Ectodermal cell (in vitro differentiated cells): ENCODE data around the gene RBFOX1. TPM values are rescaled to one million over a fixed set of nuclear protein-coding genes. Genes with fewer than 3 reads are reported as not detected.

Experiments
- H3K27ac ChIP-seq: 2 replicates; pipeline ENCODE4 v1.7.0; 2013; ENCODE audit warnings: mild to moderate bottlenecking, low read depth, low read length; ENCODE audit not compliant: insufficient read depth, poor library complexity, severe bottlenecking
- H3K27me3 ChIP-seq: 2 replicates; pipeline ENCODE4 v1.7.0; 2013; ENCODE audit warnings: mild to moderate bottlenecking, low read length; ENCODE audit not compliant: insufficient read depth, control insufficient read depth, poor library complexity, severe bottlenecking
- H3K36me3 ChIP-seq: one replicate; pipeline ENCODE4 v1.7.0; 2013; ENCODE audit warnings: low read length; ENCODE audit not compliant: control insufficient read depth, insufficient read depth
- H3K4me1 ChIP-seq: one replicate; pipeline ENCODE4 v1.7.0; 2013; ENCODE audit warnings: low read length; ENCODE audit not compliant: control insufficient read depth, insufficient read depth
- H3K4me3 ChIP-seq: 2 replicates; pipeline ENCODE4 v1.7.0; 2013; ENCODE audit warnings: low read depth, low read length, control low read depth; ENCODE audit not compliant: insufficient read depth
- H3K9me3 ChIP-seq: 2 replicates; pipeline ENCODE4 v1.7.0; 2013; ENCODE audit warnings: mild to moderate bottlenecking, low read length, moderate library complexity; ENCODE audit not compliant: control insufficient read depth
- WGBS, 2 experiments: methylation state at CpG; one replicate each; pipeline ENCODE4 v1.1.7; 2013; ENCODE audit warnings: missing lambda C conversion rate in 2 of 2; 5-methylcytosine and 5-hydroxymethylcytosine counted together
- polyA plus RNA-seq, 4 experiments: library from polyadenylated mRNA; stranded (reverse); fragments of 50-300 nt; gene quantifications; one replicate each; pipeline ENCODE4 v1.2.3, GENCODE V29; 2013

RBFOX1 gene
- polyA plus RNA-seq (2013, experiment 1 of 4), result 5.8 TPM
- 4.9 TPM for polyA plus RNA-seq (2013, experiment 2 of 4)
- polyA plus RNA-seq (2013, experiment 3 of 4), result 3.5 TPM
- 4.7 TPM for polyA plus RNA-seq (2013, experiment 4 of 4)

- Histone ChIP-seq H3K36me3 (no peaks in the 10 kb centered on the region), H3K4me1 (no peaks in the 10 kb centered on the region), H3K27me3 (no peaks in the 10 kb centered on the region), H3K27ac (no peak within 1 kb of the TSS), H3K9me3 (no peaks in the 10 kb centered on the region), H3K4me3 (no peak within 1 kb of the TSS)
- 90 to 91% methylated on average over 8 of the region's 8 CpGs for WGBS, 2 experiments
Observed at GRCh38 chr16:7332611-7333010, at the start of gene RBFOX1. TSS of gene RBFOX1 (plus strand) at chr16:7332845.

DNA sequence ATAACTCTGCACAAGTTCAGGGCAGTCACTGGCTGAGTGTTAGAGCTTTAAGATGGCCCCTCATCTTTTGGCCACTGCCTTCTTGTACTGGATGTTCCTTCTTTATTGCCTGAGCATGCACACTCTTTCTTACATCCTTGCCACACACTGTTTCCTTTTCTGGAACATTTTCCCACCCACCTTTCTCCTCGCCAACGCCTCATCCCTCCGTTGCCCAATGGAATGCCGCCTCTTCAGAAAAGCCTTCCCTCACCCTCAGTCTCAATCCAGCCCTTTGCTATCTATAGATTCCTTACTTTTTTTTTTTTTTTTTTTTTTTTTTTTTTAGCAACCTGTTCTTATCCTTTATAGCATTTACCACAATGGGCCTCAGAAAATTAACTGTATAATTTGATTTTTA, 47.9 kb upstream of the RBFOX1 start:
- no peaks in the 10 kb centered on the region for H3K27me3 ChIP-seq
- WGBS, 2 experiments, result 96 to 97% methylated on average over 4 of the region's 4 CpGs
- H3K4me1 ChIP-seq, result no peaks in the 10 kb centered on the region

GRCh38 chr16:7285520-7285919, 47.1 kb upstream of the RBFOX1 start:
- no peak overlapping the region for H3K27ac ChIP-seq
- 93 to 96% methylated on average over 1 to 2 of the region's 2 CpGs for WGBS, 2 experiments
- H3K27me3 ChIP-seq, result no peaks in the 10 kb centered on the region
- H3K9me3 ChIP-seq, result peaks cover 5% of the 10 kb centered on the region
- H3K36me3 ChIP-seq, result no peaks in the 10 kb centered on the region
- no peak overlapping the region for H3K4me3 ChIP-seq
- H3K4me1 ChIP-seq, result no peaks in the 10 kb centered on the region

More for the DNA sequence above, 47.9 kb upstream of the RBFOX1 start:
- peaks cover 5% of the 10 kb centered on the region for H3K9me3 ChIP-seq
- no peak overlapping the region for H3K27ac ChIP-seq
- H3K36me3 ChIP-seq, result no peaks in the 10 kb centered on the region
- H3K4me3 ChIP-seq, result no peak overlapping the region

DNA sequence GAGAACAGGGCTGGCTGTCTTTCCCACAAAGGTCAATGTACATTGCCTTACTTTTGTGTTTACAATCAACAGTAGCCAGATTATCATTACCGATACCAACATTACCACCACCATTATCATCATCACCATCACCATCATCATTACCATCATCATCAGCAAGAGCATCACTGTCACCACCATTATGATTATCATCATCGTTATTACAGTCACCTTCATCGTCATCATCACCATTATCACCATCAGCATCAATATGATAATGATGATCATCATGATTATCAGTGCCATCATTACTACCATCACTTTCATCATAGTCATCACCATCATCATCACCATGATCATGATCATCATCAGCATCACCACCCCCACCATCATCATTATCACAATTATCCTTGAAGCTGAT, 43.3 kb upstream of the RBFOX1 start:
- 91% methylated on average over 3 of the region's 3 CpGs for WGBS, 2 experiments

DNA sequence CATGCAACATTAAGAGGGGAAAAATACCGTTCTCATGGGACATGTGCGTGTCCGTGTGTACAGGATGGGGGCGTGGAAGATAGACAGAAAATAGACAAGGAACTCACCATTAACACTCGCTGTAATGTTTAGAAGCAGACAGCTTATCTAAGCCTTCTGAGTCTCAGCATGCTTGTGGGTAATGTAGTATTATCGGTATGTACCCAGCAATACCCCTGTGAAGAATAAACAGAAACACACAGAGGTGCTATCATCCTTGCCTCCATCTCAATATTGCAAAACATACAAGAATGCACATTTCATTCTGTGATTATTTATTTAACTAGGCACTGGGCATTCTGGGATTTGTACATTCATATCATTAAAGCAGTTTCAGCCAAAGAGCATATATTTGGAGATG, 42.0 kb upstream of the RBFOX1 start:
- Histone ChIP-seq H3K36me3 (no peaks in the 10 kb centered on the region), H3K27me3 (no peaks in the 10 kb centered on the region), H3K4me1 (no peaks in the 10 kb centered on the region), H3K4me3 (no peak overlapping the region), H3K9me3 (peaks cover under 1% of the 10 kb centered on the region), H3K27ac (no peak overlapping the region)
- 91 to 97% methylated on average over 6 of the region's 6 CpGs for WGBS, 2 experiments

More for the DNA sequence above, 43.3 kb upstream of the RBFOX1 start:
- Histone ChIP-seq H3K27ac (no peak overlapping the region), H3K27me3 (no peaks in the 10 kb centered on the region), H3K9me3 (peaks cover 5% of the 10 kb centered on the region), H3K36me3 (no peaks in the 10 kb centered on the region), H3K4me3 (no peak overlapping the region), H3K4me1 (no peaks in the 10 kb centered on the region)

DNA sequence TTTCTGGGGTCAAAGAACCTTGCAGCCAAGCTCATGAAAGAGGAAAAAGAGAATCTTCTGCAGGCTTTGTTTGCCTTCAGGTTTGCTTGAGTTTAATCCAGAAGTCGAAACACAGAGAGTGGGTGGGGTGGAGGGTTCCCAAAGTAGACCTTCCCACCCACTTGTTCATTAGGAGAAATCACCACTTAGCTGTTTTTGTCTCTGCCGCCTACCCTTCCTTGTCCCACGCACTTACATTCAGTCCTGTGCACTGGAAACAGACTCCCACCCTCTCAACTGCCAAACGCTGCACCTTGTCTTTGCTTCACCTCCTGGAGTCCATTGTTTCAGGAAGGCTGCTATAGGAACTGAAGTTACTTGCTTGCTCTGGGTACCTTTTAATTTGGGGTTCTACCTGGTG, 38.6 kb upstream of the RBFOX1 start:
- H3K4me1 ChIP-seq, result no peaks in the 10 kb centered on the region
- H3K36me3 ChIP-seq, result no peaks in the 10 kb centered on the region
- H3K27ac ChIP-seq, result no peak overlapping the region
- WGBS, 2 experiments, result 88% methylated on average over 4 of the region's 4 CpGs
- H3K27me3 ChIP-seq, result no peaks in the 10 kb centered on the region
- H3K4me3 ChIP-seq, result no peak overlapping the region
- no peaks in the 10 kb centered on the region for H3K9me3 ChIP-seq

- Histone ChIP-seq H3K4me3 (peak overlapping the region; percentile 44), H3K36me3 (no peaks in the 10 kb centered on the region), H3K4me1 (peaks cover 11% of the 10 kb centered on the region), H3K27me3 (peaks cover 52% of the 10 kb centered on the region), H3K9me3 (no peaks in the 10 kb centered on the region), H3K27ac (no peak overlapping the region)
- WGBS, 2 experiments, result 0 to 2% methylated on average over 24 to 34 of the region's 34 CpGs
Observed at GRCh38 chr16:7303052-7303610, 29.5 kb upstream of the RBFOX1 start.

GRCh38 chr16:7303660-7304200, 28.9 kb upstream of the RBFOX1 start:
- H3K9me3 ChIP-seq, result no peaks in the 10 kb centered on the region
- peak overlapping the region; percentile 44 for H3K4me3 ChIP-seq
- no peak overlapping the region for H3K27ac ChIP-seq
- peaks cover 52% of the 10 kb centered on the region for H3K27me3 ChIP-seq
- no peaks in the 10 kb centered on the region for H3K36me3 ChIP-seq
- H3K4me1 ChIP-seq, result peaks cover 11% of the 10 kb centered on the region
- 0 to 1% methylated on average over 17 to 19 of the region's 20 CpGs for WGBS, 2 experiments

DNA sequence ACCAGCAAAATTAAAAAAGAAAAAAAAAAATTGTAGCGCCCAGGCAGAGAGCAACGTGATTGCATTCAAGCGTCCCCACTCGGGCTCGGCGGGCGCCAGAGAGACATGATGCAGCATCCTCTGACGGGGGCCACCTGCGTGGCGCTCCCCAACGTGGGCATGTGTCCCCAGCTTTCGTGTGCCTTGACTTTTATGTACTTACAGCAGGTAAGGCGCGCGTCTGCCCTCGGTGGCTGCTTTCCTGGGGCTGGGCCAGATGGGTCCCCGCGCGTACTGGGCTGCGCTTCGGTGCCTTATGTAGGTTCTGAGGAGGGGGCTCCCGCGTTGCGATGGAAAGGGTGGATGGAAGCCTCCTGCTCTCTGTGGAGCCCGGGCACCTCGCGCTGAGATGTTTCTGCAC, 28.4 kb upstream of the RBFOX1 start:
- peak overlapping the region; percentile 44 for H3K4me3 ChIP-seq
- WGBS, 2 experiments, result 1% methylated on average over 27 of the region's 27 CpGs
- H3K36me3 ChIP-seq, result no peaks in the 10 kb centered on the region
- no peak overlapping the region for H3K27ac ChIP-seq
- H3K9me3 ChIP-seq, result no peaks in the 10 kb centered on the region
- H3K27me3 ChIP-seq, result peaks cover 52% of the 10 kb centered on the region
- peaks cover 11% of the 10 kb centered on the region for H3K4me1 ChIP-seq

DNA sequence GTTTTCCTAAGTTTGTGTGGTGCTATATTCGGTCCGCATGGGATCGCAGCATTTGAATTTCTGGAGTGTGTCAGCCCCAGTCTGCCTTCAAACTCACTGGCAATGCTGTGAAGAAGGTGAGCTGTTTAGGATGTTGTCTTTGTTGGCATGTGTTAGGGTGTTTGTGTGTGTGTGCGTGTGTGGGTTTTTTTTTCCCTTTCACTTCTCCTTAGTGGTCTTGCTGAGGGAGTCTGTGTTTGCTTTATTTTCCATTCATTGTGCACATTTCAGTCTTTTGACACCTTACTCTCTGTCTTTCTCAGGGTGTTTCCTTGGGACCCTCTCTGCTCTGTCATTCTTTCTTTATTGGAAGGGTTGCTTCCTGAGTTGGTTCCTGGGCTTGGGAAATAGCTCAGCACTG, 27.7 kb upstream of the RBFOX1 start:
- H3K36me3 ChIP-seq, result no peaks in the 10 kb centered on the region
- H3K9me3 ChIP-seq, result no peaks in the 10 kb centered on the region
- peaks cover 52% of the 10 kb centered on the region for H3K27me3 ChIP-seq
- 31 to 32% methylated on average over 3 to 4 of the region's 4 CpGs for WGBS, 2 experiments
- H3K4me1 ChIP-seq, result peaks cover 11% of the 10 kb centered on the region
- H3K27ac ChIP-seq, result no peak overlapping the region
- no peak overlapping the region for H3K4me3 ChIP-seq
